G401.6 (cell line): Measurements from ENCODE around the gene NSUN6.

Experiments
- FAIRE-seq: peaks from 2 replicates; lab custom pipeline; 2012; peaks lifted over from hg19 to GRCh38; lab: Jason Lieb, UNC

Gene NSUN6, protein sequence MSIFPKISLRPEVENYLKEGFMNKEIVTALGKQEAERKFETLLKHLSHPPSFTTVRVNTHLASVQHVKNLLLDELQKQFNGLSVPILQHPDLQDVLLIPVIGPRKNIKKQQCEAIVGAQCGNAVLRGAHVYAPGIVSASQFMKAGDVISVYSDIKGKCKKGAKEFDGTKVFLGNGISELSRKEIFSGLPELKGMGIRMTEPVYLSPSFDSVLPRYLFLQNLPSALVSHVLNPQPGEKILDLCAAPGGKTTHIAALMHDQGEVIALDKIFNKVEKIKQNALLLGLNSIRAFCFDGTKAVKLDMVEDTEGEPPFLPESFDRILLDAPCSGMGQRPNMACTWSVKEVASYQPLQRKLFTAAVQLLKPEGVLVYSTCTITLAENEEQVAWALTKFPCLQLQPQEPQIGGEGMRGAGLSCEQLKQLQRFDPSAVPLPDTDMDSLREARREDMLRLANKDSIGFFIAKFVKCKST

GRCh38 chr10:18651324-18652007 is at the start of gene NSUN6:
Gene NSUN6 (minus strand): TSS chr10:18651587. CDS start chr10:18651203, 384 bp downstream.
- peak; percentile 91 for FAIRE-seq

GRCh38 chr10:18699849-18700840 is 48.8 kb upstream of the NSUN6 start:
- FAIRE-seq, result no peak

DNA sequence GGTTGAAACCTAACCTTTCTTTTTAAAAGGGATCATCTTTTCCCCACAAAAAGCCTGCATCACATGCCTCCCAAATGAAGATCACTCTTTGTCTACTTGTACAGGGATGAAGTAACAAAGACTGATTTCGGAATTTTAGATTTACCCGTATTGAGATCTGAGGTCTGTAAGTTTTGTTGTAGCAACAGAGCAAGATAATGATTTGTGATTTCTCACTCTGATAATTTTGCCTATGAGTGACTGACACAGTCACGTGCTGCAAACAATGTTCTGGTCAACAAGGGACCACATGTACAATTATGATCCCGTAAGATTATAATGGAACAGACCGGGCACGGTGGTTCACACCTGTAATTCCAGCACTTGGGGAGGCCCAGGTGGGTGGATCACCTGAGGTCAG is 39.2 kb upstream of the NSUN6 start:
- no peak for FAIRE-seq

DNA sequence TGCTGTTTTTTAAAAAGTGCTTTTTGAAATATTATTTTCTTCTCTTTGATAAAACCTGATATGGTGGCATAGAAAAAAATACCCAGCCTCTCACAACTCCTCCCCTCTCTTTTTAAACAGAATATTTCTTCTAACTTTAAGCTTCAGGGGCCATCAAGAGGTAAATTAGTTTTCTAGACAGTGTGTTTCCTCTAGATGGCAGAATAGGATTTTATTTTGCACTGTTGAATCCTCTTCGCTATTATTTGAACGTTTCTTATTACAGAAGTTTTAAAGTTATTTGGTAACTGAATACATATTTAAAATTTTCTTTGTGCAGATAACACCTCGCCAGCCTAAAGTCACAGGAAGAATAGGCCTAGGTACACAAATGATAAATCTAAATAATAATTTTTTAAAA is 38.1 kb upstream of the NSUN6 start:
- FAIRE-seq, result peak; percentile 79

DNA sequence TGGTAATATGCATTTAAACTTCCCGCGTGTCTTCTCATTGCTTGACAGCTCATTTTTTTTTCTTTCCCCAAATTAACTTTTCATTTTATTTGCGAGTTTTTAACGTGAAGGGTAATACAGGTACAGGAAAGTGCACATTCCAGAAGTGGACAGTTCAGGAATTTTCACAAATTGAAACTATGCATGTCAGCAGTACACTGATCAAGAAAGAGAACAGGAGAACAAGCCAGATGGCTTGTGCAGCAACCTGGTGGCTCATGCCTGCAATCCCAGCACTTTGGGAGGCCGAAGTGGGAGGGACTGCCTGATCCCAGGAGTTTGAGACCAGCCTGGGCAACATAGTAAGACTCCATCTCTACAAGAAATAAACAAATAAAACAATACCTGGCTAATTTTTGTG is 36.3 kb upstream of the NSUN6 start:
- FAIRE-seq, result no peak

- no peak for FAIRE-seq
These were observed 35.8 kb upstream of the NSUN6 start for GRCh38 chr10:18687195-18687594.

DNA sequence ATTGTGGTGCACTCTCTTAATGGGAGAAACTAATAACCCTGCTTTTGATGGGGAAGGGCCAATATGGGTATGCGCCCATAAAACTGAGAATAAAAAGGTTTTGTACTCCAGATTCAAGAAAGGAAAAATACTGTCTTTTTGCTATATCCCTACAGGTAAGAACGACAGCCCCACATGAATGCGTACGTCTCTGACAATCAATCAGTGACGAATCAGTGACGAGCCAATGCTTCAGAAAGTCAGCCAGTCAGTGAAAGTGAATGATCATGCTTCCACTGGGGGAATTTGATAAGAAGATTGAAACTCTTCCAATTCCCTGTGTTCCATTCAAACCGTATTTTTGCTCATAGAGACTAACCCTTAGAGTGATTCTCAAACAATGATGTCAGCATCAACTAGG is 34.2 kb upstream of the NSUN6 start:
- no peak for FAIRE-seq

DNA sequence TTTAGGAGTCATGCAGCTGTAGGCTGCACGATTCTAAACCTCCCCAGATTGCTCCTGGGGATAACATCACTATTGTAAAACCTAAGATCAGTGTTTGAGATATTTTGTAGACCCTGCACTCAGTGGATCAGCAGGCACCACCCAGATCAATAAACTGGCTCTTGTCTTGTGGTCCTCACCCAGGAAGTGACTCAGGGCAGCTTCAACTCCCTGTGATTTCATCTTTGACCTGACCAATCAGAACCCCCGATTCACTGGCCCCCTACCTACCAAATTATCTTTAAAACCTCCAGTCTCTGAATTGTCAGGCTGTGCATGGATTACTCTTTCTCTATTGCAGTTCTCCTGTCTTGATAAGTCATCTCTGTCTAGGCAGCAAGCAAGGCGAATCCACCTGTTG is 33.6 kb upstream of the NSUN6 start:
- no peak for FAIRE-seq

- FAIRE-seq, result no peak
These were observed 33.0 kb upstream of the NSUN6 start for GRCh38 chr10:18684416-18684815.

GRCh38 chr10:18683427-18683826 is 32.0 kb upstream of the NSUN6 start:
- no peak for FAIRE-seq

DNA sequence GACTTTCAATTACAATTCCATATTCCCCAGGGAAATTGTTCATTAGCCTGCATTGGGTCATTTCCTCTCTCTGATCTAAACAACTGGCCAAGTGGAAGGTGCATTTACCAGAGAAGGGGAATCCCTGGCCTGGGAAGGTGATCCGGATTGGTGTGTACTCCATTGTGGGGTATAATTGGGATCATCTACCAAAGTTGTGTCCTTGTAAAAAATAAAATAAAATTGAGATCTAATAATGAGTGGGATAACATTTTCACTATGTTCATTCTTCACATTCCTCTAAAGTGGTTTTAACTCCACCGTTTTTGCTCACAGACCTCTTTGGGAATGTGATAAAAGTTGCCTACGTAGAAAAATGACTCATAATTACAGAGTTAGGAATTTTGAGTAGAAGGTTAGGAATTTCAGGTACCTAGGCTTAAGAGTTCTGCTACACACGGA is 30.6 kb upstream of the NSUN6 start:
- no peak for FAIRE-seq

- no peak for FAIRE-seq
These were observed 30.0 kb upstream of the NSUN6 start for GRCh38 chr10:18681366-18681765.

GRCh38 chr10:18680754-18681153 is 29.4 kb upstream of the NSUN6 start:
- no peak for FAIRE-seq

- FAIRE-seq, result no peak
These were observed 23.9 kb upstream of the NSUN6 start for GRCh38 chr10:18675086-18675801.

GRCh38 chr10:18668026-18668425 is 16.6 kb upstream of the NSUN6 start:
- no peak for FAIRE-seq

GRCh38 chr10:18666810-18667209 is 15.4 kb upstream of the NSUN6 start:
- no peak for FAIRE-seq

GRCh38 chr10:18665815-18666558 is 14.6 kb upstream of the NSUN6 start:
- no peak for FAIRE-seq

DNA sequence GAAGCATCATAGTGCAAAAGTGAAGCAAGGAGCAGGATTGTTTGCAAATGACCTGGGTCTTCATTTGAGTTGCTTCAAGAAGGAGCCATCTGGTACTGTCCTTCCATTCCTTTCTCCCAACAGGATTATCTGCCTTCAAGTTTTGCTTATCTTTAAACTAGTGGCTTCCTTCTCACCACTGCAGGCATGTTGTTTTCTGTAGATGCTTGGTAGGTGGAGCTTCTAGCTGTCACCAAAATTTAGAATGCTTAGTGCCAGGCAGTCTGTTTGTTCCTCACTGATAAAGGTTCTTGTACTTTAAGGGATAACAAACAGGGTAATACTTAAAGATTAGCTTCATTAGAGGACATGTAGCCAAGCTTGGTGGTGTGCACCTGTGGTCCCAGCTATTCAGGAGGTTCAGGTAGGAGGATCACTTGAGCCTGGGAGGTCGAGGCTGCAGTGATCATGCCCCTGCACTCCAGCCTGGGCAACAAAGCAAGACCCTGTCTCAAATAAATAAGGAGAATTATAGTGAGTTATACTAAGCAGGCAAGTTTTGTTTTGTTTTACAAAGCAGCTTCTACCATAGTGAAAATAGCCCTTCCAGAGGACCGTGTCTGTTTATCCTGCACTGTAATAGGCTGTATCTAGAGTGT is 13.6 kb upstream of the NSUN6 start:
- no peak for FAIRE-seq

GRCh38 chr10:18660816-18661431 is 9.5 kb upstream of the NSUN6 start:
- FAIRE-seq, result no peak
